CD4-positive, alpha-beta T cell treated with Interferon gamma for 1 hour (primary cell): Measurements from ENCODE around the gene CALML4.
"Not testable (repeated sequence)": the region's sequence is repeated elsewhere in the genome, so short reads cannot be mapped to it uniquely, and the experiment has no call there.

Experiments used
- DNase-seq: peaks from one replicate; pipeline ENCODE4 v3.0.0-alpha.2; 2020

The CALML4 gene

DNA sequence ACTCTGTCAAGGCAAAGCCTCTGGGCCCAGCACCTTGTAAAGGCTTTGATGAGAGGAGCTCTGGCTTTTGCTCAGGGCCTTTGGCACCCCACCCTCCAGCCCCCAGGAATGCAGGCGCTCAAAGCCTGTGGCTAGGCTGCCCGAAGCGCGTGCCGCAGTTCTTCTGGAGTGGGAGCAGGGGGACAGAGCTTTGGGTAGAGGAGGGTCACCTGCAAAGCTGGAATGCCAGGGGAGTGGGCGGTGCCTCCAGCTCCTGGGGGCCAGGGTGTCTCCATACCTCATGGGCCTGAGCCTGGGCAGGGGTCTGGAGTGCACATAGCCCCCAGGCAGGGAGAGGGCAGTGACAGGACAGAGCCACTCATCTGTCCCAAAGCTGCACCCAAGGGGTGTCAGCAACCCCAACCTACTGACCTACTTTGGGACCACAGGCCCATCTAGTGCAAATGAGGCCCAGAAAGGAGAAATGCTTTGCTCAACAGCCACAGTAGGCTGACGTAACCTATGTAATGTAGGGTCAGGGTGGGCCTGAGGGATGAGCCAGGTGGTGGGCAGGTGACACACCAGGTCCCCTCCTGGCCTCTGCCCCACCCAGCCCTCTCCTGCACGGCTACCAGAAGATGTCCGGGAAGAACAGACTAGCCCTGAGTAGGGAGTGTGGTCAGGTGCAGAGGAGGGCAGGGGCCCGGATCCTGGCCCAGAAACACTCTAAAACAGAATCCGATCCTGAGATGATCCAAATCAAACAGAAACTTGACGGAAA is 2.2 kb upstream of the CALML4 start:
- DNase-seq: no peak

DNA sequence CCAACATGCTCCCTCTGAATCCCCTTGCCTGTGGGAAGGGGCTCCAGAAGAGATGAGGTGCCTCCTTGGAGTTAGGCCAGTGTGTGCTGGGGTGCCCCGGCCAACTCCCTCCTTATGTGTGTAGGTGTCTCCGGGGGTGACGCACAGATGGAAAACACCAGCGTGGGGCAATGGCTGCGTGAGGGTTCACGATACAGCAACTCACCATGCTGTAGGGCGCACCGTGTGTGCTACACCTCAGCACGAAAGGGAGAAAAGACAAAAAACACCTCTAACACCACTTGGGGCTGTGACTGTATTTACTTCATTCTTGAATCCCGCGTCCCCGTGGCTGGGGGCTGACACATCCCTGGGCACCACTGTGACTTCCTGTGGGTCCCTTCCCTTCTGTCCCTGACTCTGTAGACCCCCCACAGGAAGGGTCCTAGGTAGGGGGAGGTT is 1.6 kb upstream of the CALML4 start:
- DNase-seq: no peak

DNA sequence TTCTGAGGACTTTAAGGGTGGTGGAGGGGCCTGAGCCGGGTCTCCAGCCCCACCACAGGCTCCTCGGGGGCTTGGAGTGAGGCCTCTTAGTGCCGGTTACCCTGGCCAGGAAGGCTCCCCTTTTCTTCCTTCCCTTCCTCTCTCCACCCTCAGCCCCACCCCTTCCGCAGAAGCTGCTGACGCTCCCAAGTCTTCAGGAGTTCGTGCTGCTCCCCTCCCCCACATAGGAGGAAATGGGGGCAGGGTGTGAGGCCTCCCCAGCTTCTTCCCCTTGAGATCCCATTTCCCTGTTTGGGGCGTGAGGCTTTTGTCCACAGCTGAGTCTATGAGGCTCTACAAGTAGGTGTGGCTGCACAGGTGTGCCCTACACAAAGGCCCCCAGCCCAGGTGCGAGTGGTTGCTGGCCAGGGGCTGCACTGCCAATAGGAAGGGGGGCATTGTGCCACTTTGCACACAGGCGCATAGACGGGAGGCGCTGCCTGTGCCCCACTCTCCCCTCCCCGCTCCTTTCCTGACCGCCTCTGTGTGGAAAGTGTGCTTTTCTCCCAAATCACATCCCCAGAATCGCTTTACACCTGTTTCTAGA is 915 bp upstream of the CALML4 start:
- peak; percentile 56 for DNase-seq

DNA sequence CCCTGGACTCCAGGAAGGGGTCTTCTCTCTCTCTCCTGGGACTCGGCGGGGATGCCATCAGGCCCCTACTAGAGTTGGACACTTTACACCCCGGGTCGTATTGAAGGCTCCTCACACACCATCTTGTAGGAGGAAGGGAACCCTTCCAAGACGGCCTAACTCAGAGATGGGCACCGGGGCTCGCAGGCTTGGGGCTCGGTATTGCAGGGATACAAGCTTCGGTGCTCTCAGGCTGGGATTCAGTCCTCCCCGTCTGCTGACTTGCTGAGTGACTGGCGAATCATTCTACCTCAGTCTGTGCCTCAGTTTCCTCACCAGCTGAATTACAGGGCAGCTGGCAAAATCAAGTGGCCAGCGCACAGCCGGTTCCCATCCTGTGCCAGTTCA is 419 bp upstream of the CALML4 start:
- DNase-seq: no peak

DNA sequence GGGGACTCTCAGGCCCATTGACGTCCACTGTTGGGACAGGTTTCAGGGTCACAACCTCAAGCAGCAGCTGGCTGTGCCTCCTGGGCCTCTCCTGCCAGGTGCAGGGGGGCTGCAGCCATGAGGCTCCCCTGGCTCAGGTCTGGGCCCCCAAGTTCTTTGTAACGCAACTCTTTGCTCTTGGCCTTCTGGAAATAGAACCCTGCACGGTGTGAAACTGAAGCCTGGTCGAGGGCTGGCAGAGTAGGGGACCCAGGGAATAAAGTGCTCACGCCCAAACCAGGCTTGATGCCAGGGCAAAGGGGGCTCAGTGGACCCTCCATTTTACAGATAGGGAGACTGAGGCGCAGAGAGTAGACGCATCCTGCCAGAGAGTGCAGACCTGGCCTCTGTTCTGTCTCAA is 771 bp downstream of the CALML4 start:
- no peak for DNase-seq

DNA sequence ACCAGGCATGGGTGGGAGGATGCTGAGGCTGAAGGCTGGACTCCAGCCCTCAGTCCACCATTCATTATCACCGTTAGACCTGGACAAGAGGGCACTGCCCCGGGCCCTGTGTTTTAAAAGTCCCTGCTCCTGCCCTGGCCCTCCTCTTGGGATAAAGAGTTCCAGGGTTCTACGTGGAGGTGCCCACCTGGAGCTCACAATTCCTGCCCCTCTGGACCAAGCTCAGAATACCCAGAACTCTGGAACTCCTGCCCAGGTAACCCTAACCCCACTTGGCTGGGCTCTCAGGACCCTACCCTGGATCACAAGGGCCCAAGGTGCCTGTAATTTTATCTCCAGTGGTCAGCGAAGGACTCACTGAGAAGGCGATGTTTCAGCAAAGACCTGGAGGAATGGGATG is 1.2 kb downstream of the CALML4 start:
- no peak for DNase-seq

DNA sequence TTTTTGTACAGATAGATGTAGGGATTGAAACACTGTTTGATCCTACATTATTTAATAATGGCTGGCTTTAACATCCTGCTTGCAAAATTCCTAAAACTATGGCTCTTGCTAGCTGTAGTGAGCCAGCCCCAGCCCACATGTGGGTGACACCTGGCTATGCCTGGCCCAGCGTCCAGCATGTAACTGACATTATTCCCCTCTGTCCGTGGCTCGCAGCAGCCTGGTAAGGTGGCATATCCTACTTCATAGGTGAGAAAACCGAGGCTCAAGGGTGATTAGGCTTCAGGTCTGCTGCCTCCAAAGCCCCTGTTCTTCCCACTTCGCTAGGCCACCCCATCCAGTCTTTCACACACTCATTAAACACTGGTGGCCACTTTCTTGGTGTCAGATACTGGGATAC is 1.6 kb downstream of the CALML4 start:
- DNase-seq: no peak

DNA sequence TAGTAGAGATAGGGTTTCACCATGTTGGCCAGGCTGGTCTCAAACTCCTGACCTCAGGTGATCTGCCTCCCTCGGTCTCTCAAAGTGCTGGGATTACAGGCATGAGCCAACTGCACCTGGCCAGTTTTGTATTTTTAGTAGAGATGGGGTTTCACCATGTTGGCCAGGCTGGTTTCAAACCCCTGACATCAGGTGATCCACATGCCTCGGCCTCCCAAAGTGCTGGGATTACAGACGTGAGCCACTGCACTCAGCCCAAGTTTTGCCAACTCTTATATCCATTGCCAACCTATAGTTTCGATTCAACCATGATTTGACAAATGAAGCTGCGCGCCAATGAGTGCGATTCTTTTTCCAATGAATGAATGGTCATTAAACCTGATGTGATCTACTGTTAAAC is 2.1 kb downstream of the CALML4 start:
- not testable (repeated sequence) for DNase-seq

DNA sequence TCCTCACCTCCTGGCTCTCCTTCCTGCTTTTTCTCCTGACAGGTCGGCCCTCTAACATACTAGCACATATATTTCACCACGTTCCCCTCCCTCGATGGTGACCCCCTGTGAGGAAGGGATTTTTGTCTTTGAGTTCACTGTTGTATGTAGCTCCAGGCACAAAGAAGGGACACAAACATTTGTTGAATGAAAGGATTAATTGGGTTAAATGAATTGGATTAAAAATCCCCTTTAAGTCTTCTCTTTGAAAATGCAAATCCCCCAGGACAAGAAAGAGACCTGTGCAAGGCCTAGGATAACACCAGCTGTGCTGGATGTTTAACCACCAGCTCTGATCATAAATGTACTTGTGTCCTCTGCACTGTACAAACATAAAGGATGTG is 3.3 kb downstream of the CALML4 start:
- DNase-seq: no peak

DNA sequence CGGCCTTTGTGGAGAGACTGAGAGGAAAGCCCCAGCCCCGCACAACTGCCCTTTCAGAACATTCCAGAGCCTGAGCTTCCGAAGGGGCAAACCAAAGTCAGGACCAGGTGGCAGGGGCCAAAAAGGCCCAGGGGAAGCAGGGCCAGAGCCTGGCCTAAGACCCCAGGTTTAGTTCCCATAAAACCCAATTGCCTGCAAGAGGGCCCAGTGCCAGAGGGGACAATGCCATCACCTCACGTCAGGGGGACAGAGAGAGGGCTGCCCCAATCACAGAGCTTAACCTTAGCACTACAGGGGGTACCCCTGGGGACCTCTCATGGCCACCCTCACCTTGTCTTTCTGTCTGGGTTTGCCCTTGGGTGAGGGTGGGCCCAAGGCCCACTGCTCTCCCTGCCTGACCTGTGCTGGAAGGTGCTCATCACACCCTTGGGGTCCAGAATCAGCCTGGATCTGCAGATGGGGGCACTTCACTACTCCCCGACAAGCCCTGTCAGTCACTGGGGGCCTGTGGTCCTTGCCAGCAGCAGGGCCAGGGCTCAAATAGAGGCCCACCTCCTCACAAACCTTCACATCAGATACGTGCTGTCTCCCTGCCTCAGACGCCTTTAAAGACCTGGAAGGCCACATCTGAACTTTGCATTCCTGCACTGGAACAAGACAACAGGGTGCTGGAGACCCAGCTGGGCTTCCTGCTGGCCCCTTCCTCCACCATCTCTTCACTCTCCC is 3.8 kb downstream of the CALML4 start:
- DNase-seq: no peak

DNA sequence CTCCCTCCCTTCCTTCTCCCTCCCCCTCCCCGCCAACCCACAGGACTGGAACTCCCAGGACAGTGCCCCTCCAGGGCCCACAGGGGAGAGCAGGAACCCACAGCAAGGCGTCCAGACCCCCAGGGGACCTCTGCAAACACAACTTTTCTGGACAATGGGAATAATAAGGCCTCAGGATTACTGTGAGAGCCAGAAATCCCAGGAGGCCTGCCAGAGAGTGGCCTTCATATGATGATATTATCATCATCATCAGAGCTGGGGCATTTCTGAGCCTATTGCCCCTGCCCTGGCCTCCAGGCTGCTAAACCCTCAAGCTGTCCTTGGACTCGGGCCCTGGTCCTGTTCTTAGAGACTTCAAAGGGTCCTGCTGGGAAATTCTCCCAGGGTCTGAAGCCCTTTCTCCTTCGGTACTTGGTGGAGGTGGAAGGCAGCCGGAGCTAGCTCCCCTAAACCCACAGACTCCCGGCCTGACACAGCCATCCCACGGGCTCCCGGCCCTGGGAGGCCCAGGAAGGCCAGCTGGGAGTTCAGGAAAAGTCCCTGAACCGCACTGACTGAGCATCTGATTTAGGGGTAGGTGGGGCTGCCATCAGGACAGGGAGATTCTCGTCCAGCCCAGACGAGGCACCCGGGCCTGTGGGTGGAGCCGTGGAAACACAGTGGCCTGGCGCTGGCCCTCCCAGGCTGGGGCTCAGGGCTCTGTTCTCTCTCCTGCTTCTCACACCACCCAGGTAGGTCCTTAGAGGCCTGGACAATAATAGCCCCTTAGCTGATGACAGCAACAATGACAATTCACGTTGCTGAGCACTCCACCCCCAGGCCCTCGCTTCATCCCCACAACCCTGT is 4.9 kb downstream of the CALML4 start:
- DNase-seq: no peak

DNA sequence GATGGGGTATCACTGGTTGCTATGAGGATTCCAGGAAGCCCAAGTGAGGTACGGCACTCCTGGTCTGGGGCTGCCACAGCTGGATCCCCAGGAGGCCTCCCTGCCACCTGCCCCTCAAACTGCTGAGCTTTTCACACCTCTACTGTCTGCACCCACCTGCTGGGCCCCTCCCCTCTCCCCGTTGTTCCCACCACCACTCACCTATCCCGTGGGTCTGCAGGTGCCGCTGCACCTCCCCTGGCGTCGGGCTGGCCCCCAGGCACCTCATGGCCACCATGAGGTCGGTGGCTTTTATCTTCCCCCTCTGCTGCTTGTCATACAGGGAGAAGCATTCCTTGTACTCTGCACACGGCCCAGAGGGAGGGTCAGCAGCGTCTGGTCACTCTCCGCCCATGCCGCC is 5.8 kb downstream of the CALML4 start:
- no peak for DNase-seq

DNA sequence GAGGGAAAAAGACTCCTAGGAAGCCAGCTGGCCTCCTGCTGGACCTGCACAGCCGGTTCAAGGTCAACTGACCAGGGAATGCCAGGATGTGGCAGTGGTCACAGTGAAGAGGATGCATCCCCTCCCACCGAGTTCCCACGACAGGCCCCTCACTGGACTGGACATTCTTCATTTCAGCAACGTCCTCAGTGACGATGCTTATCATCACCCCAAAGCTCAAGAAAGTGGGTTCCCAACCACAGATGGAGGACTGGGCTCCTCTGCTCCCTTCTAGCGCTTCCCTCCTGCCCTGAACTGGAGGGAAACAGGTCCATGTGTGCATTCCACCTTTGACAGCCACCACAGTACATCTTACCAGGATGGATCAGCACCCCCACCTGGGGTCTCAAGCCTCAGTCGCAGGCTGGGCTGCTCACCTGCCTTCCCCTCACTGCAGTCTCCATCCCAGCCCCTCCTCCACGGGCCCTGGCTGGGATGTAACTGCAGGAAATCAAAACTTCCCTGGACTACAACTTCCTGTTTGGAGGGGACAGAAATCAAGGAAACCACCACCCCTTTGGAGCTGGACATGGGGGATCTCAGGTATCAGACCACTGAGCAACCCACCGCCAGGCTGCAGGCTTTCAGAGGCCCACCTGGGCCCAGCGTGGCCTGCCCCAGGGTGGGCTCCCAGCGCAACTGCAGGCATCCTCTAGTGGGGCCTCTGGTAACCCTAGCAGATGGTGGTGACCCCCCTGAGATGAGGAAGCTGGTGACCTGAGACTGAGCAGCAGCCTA is 7.3 kb downstream of the CALML4 start:
- no peak for DNase-seq

DNA sequence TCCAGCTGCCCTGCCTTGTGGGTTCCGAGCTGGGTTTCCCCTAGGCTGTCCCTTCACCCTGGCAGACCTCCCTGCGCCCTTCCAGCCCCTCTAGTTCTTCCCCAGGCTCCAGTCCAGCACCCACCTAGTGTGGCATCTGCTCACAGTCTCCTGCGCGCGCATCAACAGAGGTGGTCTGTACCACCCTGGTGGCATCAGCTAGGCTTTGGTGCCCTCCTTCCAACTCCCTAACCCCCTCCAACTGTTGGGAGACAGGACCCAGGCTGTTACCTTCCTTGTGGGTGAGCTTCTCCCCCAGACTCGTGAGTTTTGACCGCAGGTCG is 8.0 kb downstream of the CALML4 start:
- DNase-seq: no peak

DNA sequence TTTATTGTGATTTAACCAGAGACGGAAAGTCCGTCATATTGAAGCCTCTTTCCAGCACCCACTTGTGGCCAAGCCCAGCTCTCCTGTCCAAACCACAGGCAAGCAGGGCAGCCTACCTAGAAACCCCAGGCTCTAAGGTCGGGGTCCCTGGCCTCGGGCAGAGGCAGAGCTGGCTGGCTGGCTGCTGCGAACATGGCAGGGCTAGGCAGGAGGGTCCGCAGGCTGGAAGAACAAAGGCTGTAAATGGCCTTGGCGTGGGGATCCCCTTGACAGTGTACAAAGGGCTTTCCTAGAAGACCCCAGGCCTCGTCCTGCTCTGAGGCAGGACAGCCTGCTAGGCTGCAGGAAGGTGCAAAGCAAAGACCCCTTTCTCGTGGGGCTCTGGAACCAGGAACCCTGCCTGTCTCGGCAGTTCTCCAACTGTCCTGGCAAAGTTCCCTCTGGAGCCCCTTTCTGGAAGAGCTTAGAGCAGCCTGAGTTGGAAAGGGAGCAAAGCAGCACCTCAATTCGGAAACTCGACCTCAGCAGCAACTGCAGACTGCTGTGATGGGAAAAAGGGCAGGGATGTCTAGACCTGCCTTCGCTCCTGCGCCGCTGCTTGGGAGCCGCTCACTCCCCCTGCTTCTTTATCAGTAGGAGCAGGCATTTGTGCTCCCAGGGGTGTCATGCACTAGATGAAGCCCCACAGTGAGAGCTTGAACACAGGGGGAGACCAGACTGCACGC is 8.5 kb downstream of the CALML4 start:
- DNase-seq: no peak

DNA sequence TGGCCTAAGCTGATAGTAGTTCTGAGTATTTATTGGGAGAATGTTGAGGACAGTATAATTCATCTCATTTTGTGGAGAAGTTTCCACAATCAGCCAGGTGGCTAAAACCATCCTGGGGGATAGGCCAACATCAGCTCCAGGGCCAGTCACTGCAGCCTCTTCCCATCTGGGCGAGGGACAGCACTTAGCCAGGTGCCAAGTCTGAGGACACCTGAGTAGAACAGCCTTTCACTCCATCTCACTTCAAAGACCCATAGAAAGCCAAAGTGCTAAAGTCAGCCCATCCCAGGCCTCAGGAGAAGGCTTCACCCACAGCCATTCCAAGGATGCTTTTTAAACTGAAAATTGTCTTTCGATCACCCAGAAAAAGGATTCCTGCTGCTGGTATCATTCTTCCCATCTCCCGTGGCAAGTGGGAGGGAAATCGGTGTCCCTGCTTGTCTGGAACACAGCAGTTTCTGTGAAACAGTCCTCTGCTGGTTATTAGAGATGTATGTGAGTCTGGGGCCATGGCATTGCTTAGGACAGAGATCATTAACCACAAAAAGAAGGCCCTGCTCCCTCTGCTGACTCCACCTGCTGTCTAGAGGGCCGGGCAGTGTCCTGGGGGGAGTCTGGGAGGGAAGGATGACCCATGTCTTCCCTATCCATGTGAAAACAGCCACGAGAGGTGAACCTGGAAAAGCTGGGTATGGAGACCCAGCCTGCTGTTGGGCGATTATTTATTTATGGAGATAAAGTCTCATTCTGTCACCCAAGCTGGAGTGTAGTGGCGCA is 9.6 kb downstream of the CALML4 start:
- no peak for DNase-seq

DNA sequence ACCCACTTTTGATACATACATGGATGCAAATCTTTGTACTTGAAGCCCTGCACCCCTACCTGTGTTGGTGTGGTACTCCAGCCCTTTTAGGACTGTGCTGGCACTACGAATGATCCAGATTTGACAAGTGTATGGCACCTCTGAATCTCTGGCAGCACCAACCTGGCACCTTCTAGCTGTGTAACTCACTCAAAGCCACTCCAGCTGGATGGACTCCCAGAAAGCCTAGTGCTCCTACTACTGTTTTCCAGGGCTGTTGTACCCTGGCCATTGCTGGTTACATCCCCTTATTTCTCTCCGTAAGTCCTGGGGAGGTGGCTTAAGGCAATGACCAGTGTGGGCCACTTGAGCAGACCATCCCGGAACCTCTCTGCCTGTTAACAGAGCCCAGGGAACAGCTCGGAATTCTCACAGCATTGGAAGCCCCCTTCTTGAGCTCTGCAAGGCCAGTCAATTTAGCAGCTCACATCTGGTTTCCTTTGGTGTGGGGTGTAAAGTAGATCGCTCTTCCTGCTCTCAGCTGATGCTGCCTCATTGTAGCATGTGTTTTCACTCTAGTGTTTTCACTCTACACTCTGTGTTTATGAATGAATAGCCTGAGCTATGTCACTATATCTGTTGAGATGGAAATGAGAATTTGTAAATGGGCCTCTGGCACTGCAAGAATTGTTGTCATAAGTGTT is 12.2 kb downstream of the CALML4 start:
- DNase-seq: no peak

DNA sequence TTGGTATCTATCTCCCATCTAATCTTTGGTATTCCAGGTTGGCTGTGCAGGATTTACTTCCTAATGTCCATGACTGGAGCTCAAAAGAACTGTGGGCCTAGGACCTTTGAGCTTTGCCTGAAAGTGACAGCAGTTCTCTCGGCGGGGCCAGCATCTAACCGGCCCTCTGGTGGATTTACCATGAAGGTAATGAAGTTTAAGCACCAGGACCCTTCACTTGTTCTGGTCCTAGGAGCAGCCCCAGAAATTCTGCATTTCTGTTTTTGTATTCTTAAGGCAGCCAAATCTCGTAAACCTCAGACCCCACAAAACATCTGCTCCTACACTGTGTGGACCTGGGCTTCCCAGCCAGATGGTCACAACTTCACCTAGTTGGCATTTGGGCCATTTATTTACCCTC is 13.0 kb downstream of the CALML4 start:
- no peak for DNase-seq

DNA sequence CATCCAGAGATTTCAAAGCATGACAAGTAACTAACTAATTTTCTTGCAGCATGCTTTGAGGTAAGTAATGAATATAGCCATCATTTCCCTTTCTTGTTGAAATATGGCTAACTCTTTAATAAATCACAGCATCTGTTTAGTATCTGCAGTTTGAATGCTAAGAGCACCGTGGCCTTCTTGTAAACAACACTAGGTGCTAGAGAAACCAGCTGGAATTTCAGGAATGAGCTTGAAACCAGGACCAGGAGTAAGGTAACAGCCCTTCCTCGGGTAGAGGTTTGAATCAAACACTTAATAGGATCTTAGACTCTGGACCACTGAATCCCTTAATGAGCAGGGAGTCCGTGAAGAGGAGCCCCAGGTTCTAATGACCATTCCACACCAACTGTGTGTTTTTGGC is 13.6 kb downstream of the CALML4 start:
- DNase-seq: no peak

DNA sequence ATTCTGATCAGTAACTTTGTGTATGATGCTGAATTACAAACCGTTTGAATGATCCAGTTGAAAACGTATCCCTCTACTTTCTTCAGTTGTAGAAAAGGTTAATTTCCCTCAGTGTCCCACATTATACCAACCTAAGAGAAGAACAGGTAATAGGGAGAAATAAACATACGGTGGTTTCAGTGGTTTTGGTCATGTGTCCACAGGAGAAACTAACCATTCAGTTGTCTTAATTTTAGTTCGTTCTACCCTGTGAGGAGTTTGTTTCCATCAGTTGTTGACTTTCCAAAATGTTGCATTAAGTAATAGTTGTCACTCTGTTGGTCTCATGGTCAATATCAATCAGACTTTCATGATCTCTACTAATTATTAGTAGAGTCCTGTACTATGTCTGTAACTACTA is 15.1 kb downstream of the CALML4 start:
- no peak for DNase-seq

DNA sequence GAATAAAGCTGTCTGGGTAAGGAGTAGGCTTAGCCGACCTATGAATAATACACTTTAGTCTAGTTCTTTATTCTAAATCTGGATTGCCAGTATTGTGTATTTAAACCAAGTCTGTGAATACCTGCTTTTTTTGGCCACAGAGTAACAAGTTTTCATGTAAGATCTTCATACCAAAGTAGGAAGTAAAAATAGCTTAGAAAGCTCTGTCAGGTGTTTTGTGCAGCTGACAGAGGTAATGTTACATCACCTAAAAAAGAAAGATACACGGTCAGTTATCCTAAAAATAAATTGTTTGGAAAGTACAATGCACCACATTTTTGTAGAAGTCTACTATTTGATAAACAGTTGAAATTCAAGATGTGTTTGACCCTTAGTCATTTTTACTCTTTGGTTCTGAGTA is 16.5 kb downstream of the CALML4 start:
- no peak for DNase-seq
